Ectodermal cell (in vitro differentiated cells): ENCODE measurements around the gene ASTN2.

Experiments
- H3K27ac ChIP-seq: 2 replicates; pipeline ENCODE4 v1.7.0; 2013; ENCODE audit warnings: mild to moderate bottlenecking, low read depth, low read length; ENCODE audit not compliant: insufficient read depth, poor library complexity, severe bottlenecking
- H3K27me3 ChIP-seq: 2 replicates; pipeline ENCODE4 v1.7.0; 2013; ENCODE audit warnings: mild to moderate bottlenecking, low read length; ENCODE audit not compliant: insufficient read depth, control insufficient read depth, poor library complexity, severe bottlenecking
- H3K36me3 ChIP-seq: one replicate; pipeline ENCODE4 v1.7.0; 2013; ENCODE audit warnings: low read length; ENCODE audit not compliant: control insufficient read depth, insufficient read depth
- H3K4me1 ChIP-seq: one replicate; pipeline ENCODE4 v1.7.0; 2013; ENCODE audit warnings: low read length; ENCODE audit not compliant: control insufficient read depth, insufficient read depth
- H3K4me3 ChIP-seq: 2 replicates; pipeline ENCODE4 v1.7.0; 2013; ENCODE audit warnings: low read depth, low read length, control low read depth; ENCODE audit not compliant: insufficient read depth
- H3K9me3 ChIP-seq: 2 replicates; pipeline ENCODE4 v1.7.0; 2013; ENCODE audit warnings: mild to moderate bottlenecking, low read length, moderate library complexity; ENCODE audit not compliant: control insufficient read depth
- WGBS, 2 experiments: methylation state at CpG; one replicate each; pipeline ENCODE4 v1.1.7; 2013; ENCODE audit warnings: missing lambda C conversion rate in 2 of 2; 5-methylcytosine and 5-hydroxymethylcytosine counted together

Gene ASTN2

DNA sequence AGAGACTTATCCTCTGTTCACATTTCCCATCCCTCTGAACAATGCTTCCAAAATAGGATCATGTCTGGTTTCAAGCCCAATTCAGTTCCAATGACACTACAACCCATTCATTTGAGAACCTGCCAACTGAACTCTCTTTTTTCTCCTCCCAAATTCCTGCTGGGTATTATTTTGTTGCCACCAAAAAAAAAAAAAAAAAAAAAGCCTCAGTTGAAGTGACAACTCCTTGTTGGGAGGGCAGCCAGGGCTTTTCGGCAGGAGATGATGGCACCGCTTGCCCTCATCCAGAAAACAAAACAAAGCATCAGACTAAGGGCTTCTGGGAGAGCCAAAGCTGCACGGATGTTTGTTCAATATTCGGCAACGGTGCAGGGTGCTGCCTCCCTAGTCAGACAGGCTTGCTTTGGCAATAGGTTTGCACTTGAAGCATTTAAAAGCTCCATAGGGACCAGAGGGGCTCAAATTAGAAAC lies 758.3 kb downstream of the ASTN2 start:
- 74 to 92% methylated on average over 5 of the region's 5 CpGs for WGBS, 2 experiments
- no peak overlapping the region for H3K4me3 ChIP-seq
- H3K36me3 ChIP-seq, result no peaks in the 10 kb centered on the region

DNA sequence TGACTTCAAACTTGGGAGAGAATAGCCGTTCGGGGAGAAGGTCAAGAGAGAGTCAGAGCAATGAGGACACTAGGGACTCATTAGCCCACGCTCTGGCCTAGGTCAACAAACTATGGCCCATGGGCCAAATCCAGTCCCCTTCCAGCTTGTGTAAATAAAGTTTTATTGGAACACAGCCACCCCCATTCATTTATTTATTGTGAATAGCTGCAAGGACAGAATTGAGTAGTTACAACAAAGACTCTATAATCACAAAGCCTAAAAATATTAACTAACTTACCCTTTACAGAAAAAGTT lies 760.9 kb downstream of the ASTN2 start:
- Histone ChIP-seq H3K9me3 (no peaks in the 10 kb centered on the region), H3K36me3 (no peaks in the 10 kb centered on the region), H3K4me1 (no peaks in the 10 kb centered on the region), H3K27me3 (no peaks in the 10 kb centered on the region), H3K27ac (no peak overlapping the region), H3K4me3 (no peak overlapping the region)
- WGBS, 2 experiments, result 89 to 95% methylated on average over 3 of the region's 3 CpGs

More for the DNA sequence above, 758.3 kb downstream of the ASTN2 start:
- Histone ChIP-seq H3K27me3 (no peaks in the 10 kb centered on the region), H3K27ac (no peak overlapping the region), H3K9me3 (no peaks in the 10 kb centered on the region), H3K4me1 (no peaks in the 10 kb centered on the region)

DNA sequence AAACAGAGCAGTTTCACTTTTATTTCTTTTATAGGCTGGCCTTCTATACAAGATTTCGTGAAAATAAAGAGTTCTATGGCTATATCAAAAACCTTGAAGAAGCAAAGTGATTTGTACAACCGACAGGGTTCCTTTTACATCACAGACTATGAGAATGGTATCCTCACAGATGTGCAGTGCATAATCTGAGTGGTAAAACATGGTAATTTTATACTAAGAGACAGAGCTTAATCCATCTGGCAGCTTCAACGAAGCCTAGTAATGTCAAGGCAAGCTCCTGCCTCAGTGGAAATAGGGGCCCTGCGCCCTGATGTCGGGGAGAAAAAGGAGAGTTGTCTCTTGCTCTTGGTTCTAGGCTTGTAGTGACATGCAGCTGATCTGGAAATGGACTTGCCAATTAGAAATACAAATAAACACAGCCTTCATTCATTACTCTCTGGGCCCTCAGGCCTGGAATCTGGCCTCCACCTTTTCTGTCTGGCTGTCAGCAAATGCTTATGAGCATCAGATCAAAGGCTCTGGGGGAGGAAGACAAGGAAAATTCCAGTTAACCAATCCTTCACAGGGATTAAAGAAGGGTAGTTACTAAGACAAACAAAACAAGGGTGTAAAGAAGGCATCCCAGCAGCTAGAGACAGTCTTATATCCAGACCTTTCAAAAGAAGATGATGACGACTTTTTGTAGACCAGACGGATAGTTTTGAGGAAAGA lies 761.4 kb downstream of the ASTN2 start:
- no peak overlapping the region for H3K27ac ChIP-seq
- H3K36me3 ChIP-seq, result no peaks in the 10 kb centered on the region
- no peaks in the 10 kb centered on the region for H3K9me3 ChIP-seq
- no peaks in the 10 kb centered on the region for H3K4me1 ChIP-seq
- no peak overlapping the region for H3K4me3 ChIP-seq
- 92 to 93% methylated on average over 7 of the region's 7 CpGs for WGBS, 2 experiments
- no peaks in the 10 kb centered on the region for H3K27me3 ChIP-seq

DNA sequence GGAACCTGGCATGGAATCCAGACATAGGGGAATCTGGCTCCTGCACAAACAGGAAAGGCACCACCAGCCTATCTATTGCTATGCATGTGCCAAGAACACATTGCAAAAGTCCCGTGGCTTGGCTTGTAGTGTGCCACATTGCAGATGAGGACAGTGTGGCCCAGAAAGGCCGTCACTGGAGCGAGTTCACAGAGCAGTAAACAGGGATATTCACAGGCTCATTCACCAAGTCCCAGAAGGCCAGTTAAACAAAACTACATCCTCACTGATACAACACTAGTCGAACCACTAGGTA lies 767.4 kb downstream of the ASTN2 start:
- 91 to 98% methylated on average over 4 of the region's 4 CpGs for WGBS, 2 experiments
- H3K36me3 ChIP-seq, result no peaks in the 10 kb centered on the region

DNA sequence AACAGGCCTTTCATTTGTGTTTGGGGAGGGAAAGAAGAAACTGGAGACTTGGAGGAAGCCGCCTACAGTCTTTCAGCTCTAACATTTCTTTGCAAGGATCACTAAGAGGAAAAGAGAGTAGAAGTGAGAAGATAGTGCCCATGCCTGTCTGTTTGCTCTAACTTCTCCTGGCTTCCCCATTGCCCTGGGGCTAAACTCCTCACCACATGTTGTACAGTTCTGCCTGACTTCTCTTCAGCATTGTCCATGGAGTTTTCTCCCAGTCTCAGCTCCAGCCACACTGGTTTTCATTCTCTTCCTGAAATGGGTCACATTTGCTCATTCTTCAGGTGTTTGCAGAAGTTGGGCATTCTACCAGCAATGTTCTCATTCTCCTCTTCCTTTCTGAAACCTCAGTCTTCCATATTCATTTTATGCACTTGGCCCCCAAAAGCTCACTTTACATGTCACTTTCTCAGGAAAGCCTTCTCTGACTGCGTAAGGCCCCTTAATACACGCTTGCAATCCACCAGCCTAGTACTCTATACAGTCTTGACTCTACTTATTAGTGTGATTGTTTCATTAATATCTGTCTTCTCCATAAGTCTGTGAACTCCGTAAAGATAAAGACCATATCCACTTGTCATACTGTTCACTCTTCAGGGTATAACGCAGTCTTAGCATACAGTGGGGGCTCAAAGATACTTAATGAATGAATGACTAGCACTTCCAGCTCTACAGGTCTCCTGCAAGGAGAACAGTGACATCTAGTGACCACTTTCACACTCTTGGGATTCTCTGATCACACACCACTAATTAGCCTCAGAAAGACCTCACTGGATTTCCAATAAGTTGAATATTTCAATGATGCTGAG lies 768.0 kb downstream of the ASTN2 start:
- 91% methylated on average over 5 of the region's 5 CpGs for WGBS, 2 experiments
- Histone ChIP-seq H3K36me3 (no peaks in the 10 kb centered on the region), H3K4me1 (no peaks in the 10 kb centered on the region)

More for the DNA sequence above, 767.4 kb downstream of the ASTN2 start:
- Histone ChIP-seq H3K27me3 (no peaks in the 10 kb centered on the region), H3K27ac (no peak overlapping the region), H3K4me1 (no peaks in the 10 kb centered on the region), H3K4me3 (no peak overlapping the region), H3K9me3 (no peaks in the 10 kb centered on the region)

DNA sequence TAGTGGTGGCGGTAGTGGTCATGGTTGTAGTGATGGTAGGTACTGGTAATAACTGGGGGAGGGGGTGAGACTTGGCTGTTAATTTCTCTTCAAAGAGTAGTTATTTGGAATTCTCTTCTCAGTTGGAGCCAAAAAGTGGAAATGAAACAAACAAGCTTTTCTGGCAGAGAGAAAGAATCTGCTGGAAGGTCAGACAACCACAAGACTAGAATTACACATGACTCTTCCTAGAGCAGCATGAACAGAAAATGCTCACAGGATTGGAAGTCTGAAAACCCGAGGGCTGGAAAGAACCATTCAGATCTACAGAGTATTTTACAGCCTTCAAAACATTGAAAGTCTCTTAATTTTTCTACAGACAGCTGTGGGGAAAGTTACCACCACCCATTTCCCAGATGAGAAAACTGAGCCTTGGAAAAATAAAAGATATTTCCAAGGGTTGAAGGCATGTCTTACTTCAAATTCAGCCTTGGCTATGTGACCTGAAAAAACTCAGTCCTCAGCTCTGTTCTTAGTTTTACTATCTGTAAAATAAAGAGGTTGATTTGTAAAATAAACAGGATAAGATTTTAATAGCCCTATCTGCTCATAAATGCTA lies 770.7 kb downstream of the ASTN2 start:
- WGBS, 2 experiments, result 90 to 92% methylated on average over 2 of the region's 2 CpGs
- H3K4me1 ChIP-seq, result no peaks in the 10 kb centered on the region
- H3K27me3 ChIP-seq, result no peaks in the 10 kb centered on the region
- H3K4me3 ChIP-seq, result no peak overlapping the region
- H3K36me3 ChIP-seq, result no peaks in the 10 kb centered on the region
- no peaks in the 10 kb centered on the region for H3K9me3 ChIP-seq
- no peak overlapping the region for H3K27ac ChIP-seq

More for the DNA sequence above, 768.0 kb downstream of the ASTN2 start:
- Histone ChIP-seq H3K27ac (no peak overlapping the region), H3K4me3 (no peak overlapping the region), H3K9me3 (no peaks in the 10 kb centered on the region), H3K27me3 (no peaks in the 10 kb centered on the region)

DNA sequence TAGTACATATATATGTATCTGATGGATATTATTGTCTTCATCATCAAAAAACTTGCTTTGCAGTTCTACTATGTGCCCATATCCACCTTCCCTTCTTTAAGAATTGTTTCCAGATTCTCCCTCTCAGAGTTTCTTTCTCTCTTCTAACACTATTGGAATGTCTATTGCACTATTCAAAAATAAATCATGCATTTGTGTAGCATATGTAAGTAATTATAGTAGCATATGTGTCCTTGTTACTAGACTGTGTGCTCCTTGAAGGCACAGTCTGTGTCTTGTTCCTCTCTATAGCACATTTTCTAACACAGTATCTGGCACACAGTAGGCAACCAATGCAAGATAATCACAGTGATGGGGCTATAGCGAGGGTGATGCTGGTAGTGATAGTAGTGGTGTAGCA lies 771.2 kb downstream of the ASTN2 start:
- Histone ChIP-seq H3K27ac (no peak overlapping the region), H3K27me3 (no peaks in the 10 kb centered on the region), H3K9me3 (no peaks in the 10 kb centered on the region), H3K4me3 (no peak overlapping the region), H3K36me3 (no peaks in the 10 kb centered on the region), H3K4me1 (no peaks in the 10 kb centered on the region)
- WGBS, 2 experiments, result 96 to 98% methylated on average over 1 of the region's 1 CpG

DNA sequence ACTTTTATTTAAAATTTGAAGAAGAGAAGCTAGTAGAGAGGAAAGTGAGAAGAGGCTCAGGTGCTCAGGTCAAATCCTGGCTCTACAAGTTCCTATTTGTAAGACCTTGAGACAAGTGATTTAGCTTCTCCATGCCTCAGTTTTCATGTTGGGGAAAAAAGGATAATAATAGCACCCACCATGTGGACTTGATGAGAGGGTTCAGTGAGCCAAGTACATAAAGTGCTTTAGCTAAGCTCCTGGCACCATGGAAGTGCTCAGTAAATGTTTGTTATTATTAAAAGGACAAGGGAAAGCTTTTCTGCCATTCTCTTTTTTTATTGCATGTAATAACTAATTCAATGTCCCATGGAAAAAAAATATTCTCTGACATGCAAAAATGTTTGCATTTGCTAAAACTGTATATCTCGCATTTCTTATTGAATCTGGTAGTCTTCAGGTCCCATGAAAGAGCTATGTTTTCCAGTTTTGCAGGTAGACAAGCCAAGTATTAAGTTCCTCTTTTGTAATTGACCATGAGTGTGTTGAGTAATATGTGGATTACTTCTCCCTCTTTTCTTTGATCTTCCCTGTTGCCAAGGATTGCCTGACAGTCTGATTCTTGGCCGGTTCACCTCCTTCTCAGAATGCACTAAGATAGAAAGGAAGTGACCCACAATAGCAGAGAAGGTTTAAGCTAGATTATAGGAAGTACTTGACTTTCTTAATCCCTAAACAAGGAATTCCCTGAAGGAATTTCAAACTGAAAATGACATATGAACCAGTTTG lies 773.4 kb downstream of the ASTN2 start:
- H3K27me3 ChIP-seq, result no peaks in the 10 kb centered on the region
- H3K36me3 ChIP-seq, result no peaks in the 10 kb centered on the region
- no peaks in the 10 kb centered on the region for H3K9me3 ChIP-seq
- 95 to 99% methylated on average over 1 to 2 of the region's 2 CpGs for WGBS, 2 experiments
- no peak overlapping the region for H3K27ac ChIP-seq
- no peak overlapping the region for H3K4me3 ChIP-seq
- H3K4me1 ChIP-seq, result no peaks in the 10 kb centered on the region

DNA sequence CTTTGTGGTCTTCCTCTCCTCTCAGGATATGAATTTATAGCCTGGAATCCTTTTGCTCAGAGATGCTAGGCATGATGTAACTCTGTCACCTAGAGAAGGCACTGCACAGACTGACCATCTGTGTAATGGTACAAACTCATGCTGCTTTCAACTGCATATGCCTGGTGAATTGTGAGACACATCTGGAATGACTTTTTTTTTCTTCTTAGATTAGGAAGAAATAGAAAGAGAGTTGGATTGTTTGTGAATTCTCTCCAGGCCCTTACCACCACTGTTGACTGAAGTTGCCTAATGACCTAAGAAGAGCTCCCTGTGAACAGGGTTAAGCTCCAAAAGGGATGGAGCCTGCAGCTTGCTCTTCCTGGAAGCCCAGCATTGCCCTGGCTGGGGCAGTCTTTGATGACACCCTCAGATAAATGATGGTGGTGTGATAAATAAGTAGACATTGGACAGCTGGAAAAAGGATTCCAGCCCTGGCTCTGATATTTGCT lies 775.6 kb downstream of the ASTN2 start:
- Histone ChIP-seq H3K9me3 (no peaks in the 10 kb centered on the region), H3K27ac (no peak overlapping the region), H3K4me3 (no peak overlapping the region), H3K36me3 (no peaks in the 10 kb centered on the region), H3K4me1 (no peaks in the 10 kb centered on the region), H3K27me3 (no peaks in the 10 kb centered on the region)

DNA sequence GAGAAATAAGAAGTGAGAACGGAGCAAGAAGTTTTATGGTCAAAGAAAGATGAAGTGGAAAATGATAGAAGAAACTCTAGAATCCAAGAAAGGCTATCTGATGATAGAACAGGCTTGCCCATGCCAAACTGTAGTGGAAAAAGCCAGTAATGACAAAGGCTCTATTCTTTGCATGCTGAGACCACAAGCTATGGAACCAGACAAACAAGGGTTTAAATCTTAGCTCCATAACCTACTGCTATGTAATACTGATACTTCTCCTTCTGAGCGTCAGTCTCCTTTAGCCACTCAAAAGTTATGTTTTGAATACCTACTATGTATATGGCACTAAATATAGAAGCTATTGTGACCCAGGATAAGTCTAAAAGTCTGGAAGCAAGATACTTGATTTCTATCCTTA lies 778.9 kb downstream of the ASTN2 start:
- Histone ChIP-seq H3K36me3 (no peaks in the 10 kb centered on the region), H3K27me3 (no peaks in the 10 kb centered on the region), H3K27ac (no peak overlapping the region), H3K4me3 (no peak overlapping the region), H3K9me3 (no peaks in the 10 kb centered on the region), H3K4me1 (no peaks in the 10 kb centered on the region)
- 92 to 98% methylated on average over 1 to 2 of the region's 2 CpGs for WGBS, 2 experiments
